Heart left ventricle (tissue), 16 donors: ENCODE results near the gene MAP1LC3A. TPM values are rescaled to one million over a fixed set of nuclear protein-coding genes. Genes with fewer than 3 reads are reported as not detected.

ENCODE experiments used
- ATAC-seq, 4 donors: fragments of 200-7000 bp; cut with Tn5 transposase; one replicate each; pipeline ENCODE4 v1.9.1; 2020 to 2022; ENCODE audit warnings: moderate library complexity in 4 of 4, mild to moderate bottlenecking in 3 of 4, moderate number of reproducible peaks in 1 of 4
- DNase-seq, 5 donors: peaks; one replicate each; pipeline ENCODE4 v3.0.0-alpha.2; 2020
- H3K27ac ChIP-seq, 12 donors: fragments of 200-600 bp; sonication (generic) in 4 of 12; one replicate each; pipeline versions ENCODE4 v1.5.0 to v1.8.0; 2016 to 2022; ENCODE audit warnings: mild to moderate bottlenecking in 2 of 12
- H3K27me3 ChIP-seq, 9 donors: fragments of 200-600 bp; sonication (generic) in 2 of 9; one replicate each; pipeline versions ENCODE4 v1.5.1 to v1.8.0; 2016 to 2022; ENCODE audit warnings: mild to moderate bottlenecking in 3 of 9
- H3K36me3 ChIP-seq, 9 donors: fragments of 200-600 bp; sonication (generic) in 2 of 9; one replicate each; pipeline versions ENCODE4 v1.5.0 to v1.8.0; 2018 to 2022; ENCODE audit warnings: mild to moderate bottlenecking in 2 of 9
- H3K4me1 ChIP-seq, 12 donors: fragments of 200-600 bp; sonication (generic) in 4 of 12; one replicate each; pipeline versions ENCODE4 v1.5.0 to v1.8.0; 2016 to 2022; ENCODE audit warnings: mild to moderate bottlenecking in 3 of 12
- H3K4me3 ChIP-seq, 12 donors: fragments of 200-600 bp; sonication (generic) in 4 of 12; one replicate each; pipeline versions ENCODE4 v1.5.0 to v1.8.0; 2017 to 2022; ENCODE audit warnings: mild to moderate bottlenecking in 9 of 12, moderate library complexity in 4 of 12
- H3K9me3 ChIP-seq, 12 donors: fragments of 200-600 bp; sonication (generic) in 4 of 12; one replicate each; pipeline versions ENCODE4 v1.5.0 to v1.8.0; 2016 to 2022; ENCODE audit warnings: mild to moderate bottlenecking in 1 of 12
- POLR2A ChIP-seq, 2 donors: fragments of 450-650 bp; IDR thresholded peaks; one replicate each; pipeline ENCODE4 v1.6.1; 2017; ENCODE audit warnings: antibody characterized with exemption in 2 of 2, mild to moderate bottlenecking in 2 of 2, moderate library complexity in 2 of 2
- whole genome bisulfite sequencing, 4 donors: extraction: QIAGEN DNeasy Blood & Tissue Kit in 2 of 4; methylation state at CpG; one replicate each; pipeline versions ENCODE4 v1.1.5 to v1.1.7; 2013 to 2018; 5-methylcytosine and 5-hydroxymethylcytosine counted together
- intact Hi-C, 10 donors: fragments of 100-400 bp; cut with DNase I; formaldehyde crosslinking; loops; one replicate each; pipeline versions ENCODE4 v1.11.1 to v1.14.2; 2022
- polyA plus RNA-seq, 2 donors: library from polyadenylated mRNA; stranded (reverse); fragments of 200-250 nt; gene quantifications; one replicate each; pipeline ENCODE4 v1.2.3, GENCODE V29; 2013
- total RNA-seq, 9 donors: library from RNA; depleted of rRNA in 2 of 9; stranded (reverse); fragments of >200 nt in 2 of 9; fragmentation: NEBNext Ultra II Directional in 3 of 9; extraction: Animal tissue kit (Norgen Biotek cat#: 25700) in 3 of 9; gene quantifications; one replicate each; pipeline versions ENCODE4 v1.1.0 to v1.2.4, GENCODE V29; 2016 to 2023
- TF ChIP-seq, protein P1 (sequence below), 12 donors: fragments of 200-600 bp; sonication (generic) in 4 of 12; IDR thresholded peaks; one replicate each; pipeline versions ENCODE4 v1.5.0 to v1.8.0; 2018 to 2022; ENCODE audit warnings: antibody characterized with exemption in 12 of 12, mild to moderate bottlenecking in 5 of 12
- donor health status: ischemic (EF 13 %, LVEDD 7.1; RV severe dilation, severe dysfunction).
- donor health status: healthy with polysubstance abuse.
- donor health status: DM: no; HTN: yes; CAD: no.
- donor health status: DM: no; HTN: no; CAD: no.
- donor health status: ischemic (EF 25% LVEDD 6.9; RV normal size, moderate dysfunction).
- donor health status: ischemic (EF 25% LVEDD 5.7; RV mildly dilated, moderate dysfunction).
- donor health status: healthy.
- donor health status: DM: yes; HTN: yes; CAD: no.
- donor health status: ischemic (EF 35%, LVEDD 5.7; RV mildly dilated, moderate dysfunction).
- donor health status: nonischemic (EF 11% LVEDD 7.7; RV severe dilation, severe dysfunction).
- donor health status: DM: yes; HTN: yes; CAD: no.
- donor health status: PGD.
- donor health status: ischemic (EF 29% LVEDD 5.4; RV normal size, mild dysfunction).
- donor health status: nonischemic (EF 23%, LVEDD 6.1; RV moderate dilation, normal function).

The MAP1LC3A gene
- total and polyA plus RNA-seq, 11 donors, result 42.8 to 212 (median 88.6) TPM

DNA sequence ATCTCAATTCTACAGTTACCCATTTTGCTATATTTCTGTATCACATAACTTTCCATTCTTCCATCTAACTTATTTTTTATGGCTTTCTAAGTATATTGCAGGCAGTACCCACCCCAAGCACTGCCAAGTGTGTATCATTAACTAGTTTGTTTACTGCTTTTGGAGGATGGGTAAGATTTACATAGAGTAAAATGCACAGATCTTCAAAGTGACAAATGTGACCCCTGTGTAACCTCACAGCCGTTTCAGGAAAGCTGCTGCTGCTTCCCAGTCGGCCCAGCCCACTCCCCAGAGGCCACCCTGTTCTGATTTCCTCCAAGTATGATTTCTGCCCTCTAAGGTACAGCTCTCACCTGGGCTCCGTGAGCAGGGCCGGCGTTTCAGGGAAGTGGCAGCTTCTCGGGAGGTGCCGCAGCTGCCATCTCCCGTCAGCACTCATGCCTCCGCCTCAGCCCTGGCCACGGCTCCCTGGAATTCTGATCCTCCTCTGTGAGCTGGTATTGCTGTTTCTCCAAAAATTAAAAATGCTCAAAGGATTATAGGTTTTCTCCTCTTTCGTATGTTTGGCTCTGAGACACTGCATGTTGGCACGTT, 15.0 kb upstream of the MAP1LC3A start:
- ATAC-seq (no peak), DNase-seq (peak in 1 of 5 donors; percentile 3)
- intact Hi-C loops, result loop anchor here in 1 of 10 donors (5.0 kb wide), 1 partner anchor 224 kb away; no protein-coding TSS in a partner anchor
- Histone ChIP-seq H3K4me1 (peaks cover 0 to 21% (median 7%) of the 10 kb centered on the region in 12 donors), H3K9me3 (no peaks in the 10 kb centered on the region), H3K27ac (no peak overlapping the region), H3K4me3 (no peak overlapping the region), H3K36me3 (peaks cover 0 to 40% (median 36%) of the 10 kb centered on the region in 9 donors), H3K27me3 (no peaks in the 10 kb centered on the region)
- no peak for TF ChIP-seq POLR2A (IDR thresholded peaks at IDR 0.05)
- TF ChIP-seq, protein P1, sequence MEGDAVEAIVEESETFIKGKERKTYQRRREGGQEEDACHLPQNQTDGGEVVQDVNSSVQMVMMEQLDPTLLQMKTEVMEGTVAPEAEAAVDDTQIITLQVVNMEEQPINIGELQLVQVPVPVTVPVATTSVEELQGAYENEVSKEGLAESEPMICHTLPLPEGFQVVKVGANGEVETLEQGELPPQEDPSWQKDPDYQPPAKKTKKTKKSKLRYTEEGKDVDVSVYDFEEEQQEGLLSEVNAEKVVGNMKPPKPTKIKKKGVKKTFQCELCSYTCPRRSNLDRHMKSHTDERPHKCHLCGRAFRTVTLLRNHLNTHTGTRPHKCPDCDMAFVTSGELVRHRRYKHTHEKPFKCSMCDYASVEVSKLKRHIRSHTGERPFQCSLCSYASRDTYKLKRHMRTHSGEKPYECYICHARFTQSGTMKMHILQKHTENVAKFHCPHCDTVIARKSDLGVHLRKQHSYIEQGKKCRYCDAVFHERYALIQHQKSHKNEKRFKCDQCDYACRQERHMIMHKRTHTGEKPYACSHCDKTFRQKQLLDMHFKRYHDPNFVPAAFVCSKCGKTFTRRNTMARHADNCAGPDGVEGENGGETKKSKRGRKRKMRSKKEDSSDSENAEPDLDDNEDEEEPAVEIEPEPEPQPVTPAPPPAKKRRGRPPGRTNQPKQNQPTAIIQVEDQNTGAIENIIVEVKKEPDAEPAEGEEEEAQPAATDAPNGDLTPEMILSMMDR (IDR thresholded peaks at IDR 0.05), result no peak
- WGBS, 4 donors, result 69 to 78% (median 71%) methylated on average over 12 of the region's 12 CpGs

DNA sequence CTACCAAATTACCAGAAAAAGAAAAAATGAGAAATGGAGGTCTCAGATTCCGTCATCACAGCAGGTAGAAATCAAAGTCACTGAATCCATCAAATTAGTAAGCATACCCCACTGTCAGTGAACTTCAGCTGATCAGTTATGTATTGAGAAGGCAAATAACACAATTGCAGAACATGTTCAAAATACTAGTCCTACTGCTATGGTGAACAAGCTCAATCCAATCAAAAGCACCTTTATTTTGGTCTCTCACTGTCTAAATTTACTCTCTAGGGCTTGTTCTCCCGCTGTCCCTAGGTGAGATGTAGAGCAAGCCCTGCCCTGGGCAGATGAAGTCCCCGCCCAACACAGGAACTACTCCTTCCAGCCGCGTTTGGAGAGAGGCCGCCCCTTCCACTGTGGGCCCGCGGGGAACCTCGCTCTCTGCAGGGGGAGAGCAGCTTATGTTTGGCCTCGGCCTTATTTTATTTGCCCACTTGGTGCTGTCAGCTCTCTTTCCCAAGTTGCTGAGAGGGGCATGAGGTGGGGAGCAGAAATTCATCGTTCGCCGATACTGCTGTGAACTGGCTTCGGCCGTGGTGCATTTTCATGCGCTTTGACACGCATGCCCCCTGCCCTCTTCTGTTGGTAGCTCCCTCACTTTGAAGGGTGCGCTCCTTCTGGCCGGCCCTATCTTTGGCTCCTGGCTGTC, 14.3 kb upstream of the MAP1LC3A start:
- Histone ChIP-seq H3K4me3 (peak overlapping the region in 6 of 12 donors; percentile 4 to 33 (median 18)), H3K27ac (no peak overlapping the region), H3K27me3 (no peaks in the 10 kb centered on the region), H3K9me3 (no peaks in the 10 kb centered on the region), H3K4me1 (peaks cover 0 to 21% (median 7%) of the 10 kb centered on the region in 12 donors), H3K36me3 (peaks cover 0 to 34% (median 31%) of the 10 kb centered on the region in 9 donors)
- intact Hi-C loops, result loop anchor here in 1 of 10 donors (5.0 kb wide), 1 partner anchor 223 kb away; no protein-coding TSS in a partner anchor
- ATAC-seq (peak in 3 of 4 donors; percentile 56 to 62 (median 59)), DNase-seq (peak in 1 of 5 donors; percentile 24)
- TF ChIP-seq, protein P1 (IDR thresholded peaks at IDR 0.05), result no peak
- TF ChIP-seq POLR2A (IDR thresholded peaks at IDR 0.05), result no peak
- whole genome bisulfite sequencing, 4 donors, result 19 to 34% (median 27%) methylated on average over 19 of the region's 19 CpGs

DNA sequence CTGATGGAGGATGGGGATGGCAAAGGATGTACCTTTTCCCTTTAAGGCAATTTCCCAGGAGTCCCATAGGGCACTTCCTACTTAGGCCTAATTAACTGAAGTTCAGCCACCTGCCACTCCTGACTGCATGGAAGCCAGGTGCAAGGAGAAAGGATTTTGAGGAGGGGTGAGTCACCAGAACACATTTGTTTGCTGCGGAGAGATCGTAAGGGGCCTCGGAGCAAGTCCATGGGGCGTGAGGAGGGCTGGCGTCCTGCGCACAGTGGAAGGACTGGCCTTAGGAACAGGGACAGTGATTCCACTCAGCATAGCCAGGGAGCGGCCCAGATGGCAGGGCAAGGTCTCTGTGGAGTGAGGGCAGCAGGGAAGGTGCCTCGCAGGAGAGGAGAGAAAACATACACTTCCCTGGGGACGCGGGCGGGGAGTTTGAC, 11.8 kb upstream of the MAP1LC3A start:
- H3K4me3 ChIP-seq, result no peak overlapping the region
- TF ChIP-seq, protein P1 (IDR thresholded peaks at IDR 0.05), result no peak
- TF ChIP-seq POLR2A (IDR thresholded peaks at IDR 0.05), result no peak
- H3K36me3 ChIP-seq, result peaks cover 0 to 9% (median 6%) of the 10 kb centered on the region in 9 donors
- intact Hi-C loops, result no loop called here
- DNase-seq, result peak in 2 of 5 donors; percentile 12 to 37
- peaks cover 0 to 12% (median 1%) of the 10 kb centered on the region in 12 donors for H3K4me1 ChIP-seq
- H3K27me3 ChIP-seq, result no peaks in the 10 kb centered on the region
- ATAC-seq, result no peak
- no peaks in the 10 kb centered on the region for H3K9me3 ChIP-seq
- H3K27ac ChIP-seq, result no peak overlapping the region
- 89 to 94% (median 92%) methylated on average over 11 of the region's 11 CpGs for WGBS, 4 donors
